Right lung (tissue), 5 donors: ENCODE data around the gene EP300. TPM values are rescaled to one million over a fixed set of nuclear protein-coding genes. Genes with fewer than 3 reads are reported as not detected.
A peak's percentile ranks its signal among the peaks of the same experiment; 100 is the strongest.

ENCODE experiments used
- DNase-seq, 2 donors: peaks; one replicate each; pipeline ENCODE4 v3.0.0-alpha.2; 2013
- polyA plus RNA-seq, 5 donors: library from polyadenylated mRNA; unstranded; fragments of 120-200 nt; gene quantifications; one replicate each; pipeline versions ENCODE4 v1.2.1 to v1.2.3, GENCODE V29; 2013; ENCODE audit warnings: inconsistent platforms in 1 of 5, low replicate concordance in 1 of 5; ENCODE audit not compliant: insufficient read length in 5 of 5, insufficient read depth in 1 of 5

EP300 gene
- polyA plus RNA-seq, 5 donors = 49.3 to 73.5 (median 65.0) TPM

GRCh38 chr22:41204066-41204465 lies 111.7 kb downstream of the EP300 start:
- no peak for DNase-seq

DNA sequence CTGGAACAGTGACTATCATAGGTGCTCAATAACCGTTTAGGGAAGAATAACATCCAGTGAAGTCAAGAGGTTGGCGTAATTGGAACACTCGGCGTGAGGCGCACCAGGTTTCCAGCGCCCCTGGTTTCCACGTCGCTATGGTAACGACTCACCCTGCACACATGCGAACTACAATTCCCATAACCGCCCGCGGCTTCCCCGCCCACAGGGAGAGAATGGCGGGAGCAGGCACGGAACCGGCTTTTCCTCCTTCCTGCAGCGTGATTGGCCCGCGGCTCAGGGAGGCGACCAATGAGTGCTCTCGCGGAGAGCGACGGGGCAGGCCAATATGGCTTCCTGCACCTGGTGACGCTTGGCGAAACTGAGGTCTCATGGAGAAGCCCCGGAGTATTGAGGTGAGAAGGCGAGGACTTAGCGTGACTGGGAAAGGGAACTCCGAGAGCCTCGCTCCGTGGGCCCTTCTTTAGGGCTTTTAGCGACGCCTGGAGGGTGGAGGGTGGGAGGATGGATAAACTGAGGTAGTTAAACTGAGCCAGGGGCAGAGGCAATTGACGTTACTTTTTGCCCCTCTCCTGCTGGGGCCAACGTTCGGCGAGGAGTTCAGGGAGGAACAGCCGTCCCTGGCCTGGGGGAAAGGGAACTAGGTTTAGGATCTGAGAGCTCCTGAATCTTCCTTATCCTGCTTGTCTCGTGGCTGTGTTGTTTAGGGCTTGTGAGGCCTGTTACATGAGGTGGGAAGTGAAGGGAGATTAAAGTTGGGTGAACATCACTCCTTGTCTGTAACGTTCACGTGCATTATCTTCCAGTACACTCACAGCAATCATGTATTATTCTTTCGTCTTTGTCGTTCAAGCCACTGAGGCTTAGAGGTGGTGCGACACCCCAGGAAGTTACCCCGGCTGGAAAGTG lies 112.9 kb downstream of the EP300 start, which contains the start of gene L3MBTL2:
Gene L3MBTL2 (plus strand): TSS at position 321 of the 909 bp plus-strand sequence. CDS start 51 bp downstream, at position 372.
- DNase-seq = peak; percentile 91 to 93

DNA sequence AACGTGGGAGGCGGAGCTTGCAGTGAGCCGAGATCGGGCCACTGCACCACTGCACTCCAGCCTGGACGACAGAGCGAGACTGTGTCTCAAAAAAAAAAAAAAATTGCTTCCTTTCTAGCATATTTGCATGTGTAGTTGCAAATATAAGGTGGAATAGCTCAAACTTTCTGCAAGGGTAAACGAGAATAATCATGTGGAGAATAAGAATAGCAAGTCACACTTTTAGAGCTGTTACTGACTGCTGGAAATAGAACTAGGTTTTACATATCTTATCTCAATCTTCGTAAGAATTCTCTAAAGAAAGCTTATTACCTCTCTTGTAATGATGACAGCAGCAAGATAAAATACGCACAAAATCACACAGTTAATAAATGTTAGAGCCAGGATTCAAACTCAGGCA lies 114.3 kb downstream of the EP300 start:
- DNase-seq = no peak

DNA sequence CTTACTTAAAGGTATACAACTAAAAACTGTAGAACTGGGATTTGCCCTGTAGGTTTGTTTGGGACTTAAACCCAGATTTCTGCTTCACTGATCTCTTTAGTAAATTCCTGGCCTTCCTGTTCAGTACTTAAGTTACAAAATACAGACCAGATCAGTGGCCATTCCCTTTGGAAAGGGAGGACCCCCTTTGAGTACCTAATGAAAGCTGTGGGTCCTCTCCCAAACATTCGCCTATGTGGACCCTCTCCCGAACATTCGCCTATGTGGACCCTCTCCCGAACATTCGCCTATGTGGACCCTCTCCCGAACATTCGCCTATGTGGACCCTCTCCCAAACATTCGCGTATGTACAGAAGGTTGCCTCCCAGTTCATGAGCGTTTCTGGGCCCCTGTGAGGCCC lies 123.0 kb downstream of the EP300 start:
- DNase-seq = no peak

GRCh38 chr22:41215926-41216325 lies 123.5 kb downstream of the EP300 start:
- DNase-seq = no peak

GRCh38 chr22:41216984-41217383 lies 124.6 kb downstream of the EP300 start:
- no peak for DNase-seq

DNA sequence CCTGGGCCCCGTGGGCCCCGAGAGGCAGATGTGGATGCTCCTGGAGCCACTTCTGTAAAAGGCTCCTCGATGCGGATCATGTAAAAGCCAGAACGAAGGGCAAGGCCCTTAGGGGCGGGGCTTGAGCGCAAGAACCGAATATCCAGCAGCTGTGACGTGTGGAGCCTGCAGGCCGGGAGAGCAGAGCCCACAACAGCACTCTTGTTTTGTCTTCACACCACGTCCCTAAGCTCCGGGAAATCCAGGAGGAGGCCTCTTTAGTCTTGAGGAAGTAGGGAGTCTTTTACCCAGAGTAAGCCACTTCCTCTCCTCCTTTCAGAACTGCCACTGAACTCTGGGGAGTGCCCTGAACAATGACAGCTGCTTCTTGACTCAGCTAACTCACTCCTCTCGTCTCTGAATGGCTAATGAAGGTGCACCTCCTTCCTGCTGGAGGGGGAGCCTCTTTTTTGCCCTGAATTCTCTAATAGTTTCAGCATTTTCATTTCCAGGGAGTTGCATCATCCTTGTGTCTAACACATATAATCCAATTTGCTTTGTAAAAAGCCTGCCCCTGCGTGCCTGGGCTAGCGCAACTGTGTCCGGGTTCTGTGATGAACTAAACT lies 125.3 kb downstream of the EP300 start:
- peak in 1 of 2 donors; percentile 58 for DNase-seq

- DNase-seq = no peak
Observed at GRCh38 chr22:41222846-41223507, 130.6 kb downstream of the EP300 start.

DNA sequence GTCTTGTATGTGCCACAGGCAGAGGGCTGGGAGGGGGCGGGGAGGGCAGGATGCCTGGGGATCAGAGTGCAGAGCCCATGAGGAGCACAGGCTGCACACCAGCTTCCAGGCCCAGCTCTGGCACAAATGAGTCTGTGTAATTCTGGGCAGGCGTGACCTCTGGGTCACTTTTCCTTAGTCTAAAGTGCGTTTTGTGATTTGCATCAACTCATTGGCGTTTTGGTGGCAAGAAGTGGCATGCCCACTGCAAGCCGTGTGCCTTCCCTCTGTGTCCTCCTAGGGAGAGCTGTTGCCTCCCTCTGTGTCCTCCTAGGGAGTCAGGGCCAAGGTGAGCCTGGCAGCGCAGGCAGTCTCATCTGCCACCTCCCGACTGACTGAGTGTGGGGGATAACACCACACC lies 131.1 kb downstream of the EP300 start:
- no peak for DNase-seq

GRCh38 chr22:41226723-41227655 lies 134.6 kb downstream of the EP300 start:
- no peak for DNase-seq

DNA sequence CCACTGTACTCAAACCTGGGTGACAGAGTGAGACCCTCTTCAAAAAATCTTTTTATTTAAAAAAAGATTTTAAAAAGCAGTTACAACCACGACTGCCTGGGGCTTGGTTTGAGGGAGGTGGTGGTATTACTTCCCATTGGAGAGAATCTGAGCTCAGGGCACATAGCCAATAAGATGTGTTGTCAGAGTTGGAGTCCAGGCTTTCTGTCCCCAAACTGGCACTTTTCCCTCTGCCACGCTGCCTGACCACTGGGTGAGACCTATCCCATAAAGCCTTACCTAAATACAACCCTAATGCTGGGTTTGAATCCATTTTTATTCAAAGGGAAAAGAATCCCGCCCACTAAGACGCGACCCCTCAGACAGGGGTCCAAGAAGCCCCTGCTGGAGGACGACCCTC lies 136.8 kb downstream of the EP300 start:
- no peak for DNase-seq

Other genes starting within 250 kb of the EP300 start
- gene ST13, start 236.0 kb upstream of the EP300 start, polyA plus RNA-seq = 100 to 1,000 TPM; 483 to 731 (median 531) TPM
- gene XPNPEP3, start 235.4 kb upstream of the EP300 start, polyA plus RNA-seq = 10 to 100 TPM; 12.3 to 23.2 (median 17.5) TPM
- gene DNAJB7, start 230.5 kb upstream of the EP300 start, polyA plus RNA-seq = 1 to 10 TPM in 3 of 5 donors, under 1 TPM in 2; 0.70 to 1.2 (median 1.0) TPM
- 10 to 100 TPM; 57.7 to 83.7 (median 72.2) TPM for gene RBX1, start 141.2 kb upstream of the EP300 start, polyA plus RNA-seq
- gene L3MBTL2, start 112.7 kb downstream of the EP300 start, polyA plus RNA-seq = 10 to 100 TPM; 19.9 to 25.6 (median 23.9) TPM
- 1 to 10 TPM; 2.2 to 4.1 (median 3.3) TPM for gene CHADL, start 148.3 kb downstream of the EP300 start, polyA plus RNA-seq
- 10 to 100 TPM; 30.8 to 40.7 (median 37.5) TPM for gene RANGAP1, start 193.6 kb downstream of the EP300 start, polyA plus RNA-seq
- 10 to 100 TPM; 55.3 to 79.8 (median 63.5) TPM for gene ZC3H7B, start 208.9 kb downstream of the EP300 start, polyA plus RNA-seq